Neural cell (in vitro differentiated cells): ENCODE measurements around the gene NMT1. TPM values are rescaled to one million over a fixed set of nuclear protein-coding genes. Genes with fewer than 3 reads are reported as not detected.

Experiments used
- H2AFZ ChIP-seq: fragments of 200-600, 300-800 bp; sonication (generic), shearing (Covaris generic); 2 replicates; pipeline ENCODE4 v1.6.0; 2014; ENCODE audit warnings: low read depth, mild to moderate bottlenecking, antibody characterized with exemption, low read length, moderate library complexity
- H3F3A ChIP-seq: fragments of 200-600 bp; shearing (Covaris generic); 2 replicates; pipeline ENCODE4 v1.6.1; 2016; ENCODE audit warnings: mild to moderate bottlenecking, moderate library complexity, mixed read lengths, antibody characterized with exemption, low read length; ENCODE audit not compliant: insufficient read depth, poor library complexity, severe bottlenecking
- H3K27ac ChIP-seq: fragments of 200-600, 300-800 bp; sonication (generic), shearing (Covaris generic); 2 replicates; pipeline ENCODE4 v1.5.1; 2014; ENCODE audit warnings: mild to moderate bottlenecking, low read length, moderate library complexity
- H3K27me3 ChIP-seq: fragments of 300-800, 200-600 bp; sonication (generic), shearing (Covaris generic); 2 replicates; pipeline ENCODE4 v1.6.0; 2014; ENCODE audit warnings: mild to moderate bottlenecking, low read depth, low read length, moderate library complexity; ENCODE audit not compliant: insufficient read depth
- H3K36me3 ChIP-seq: fragments of 300-800, 200-600 bp; sonication (generic), shearing (Covaris generic); 2 replicates; pipeline ENCODE4 v1.5.1; 2014; ENCODE audit warnings: mild to moderate bottlenecking, antibody characterized with exemption, low read length, moderate library complexity; ENCODE audit not compliant: insufficient read depth
- H3K4me2 ChIP-seq: fragments of 300-800, 200-600 bp; sonication (generic), shearing (Covaris generic); 2 replicates; pipeline ENCODE4 v1.6.0; 2014; ENCODE audit warnings: mild to moderate bottlenecking, low read length
- H3K4me3 ChIP-seq: fragments of 300-800, 200-600 bp; sonication (generic), shearing (Covaris generic); 2 replicates; pipeline ENCODE4 v1.5.1; 2014; ENCODE audit warnings: mild to moderate bottlenecking, low read length, moderate library complexity
- H3K79me2 ChIP-seq: fragments of 200-600 bp; shearing (Covaris generic); replicated peaks from 2 replicates; pipeline ENCODE4 v1.6.0; 2014; ENCODE audit warnings: mild to moderate bottlenecking, low read length, moderate library complexity; ENCODE audit not compliant: insufficient read depth
- H3K9ac ChIP-seq: fragments of 300-800, 200-600 bp; sonication (generic), shearing (Covaris generic); 2 replicates; pipeline ENCODE4 v1.6.1; 2016; ENCODE audit warnings: mild to moderate bottlenecking, low read length, mixed read lengths
- H3K9me2 ChIP-seq: fragments of 200-600 bp; shearing (Covaris generic); 2 replicates; pipeline ENCODE4 v1.6.1; 2016; ENCODE audit warnings: mild to moderate bottlenecking, low read length, mixed read lengths; ENCODE audit not compliant: insufficient read depth
- H3K9me3 ChIP-seq: fragments of 200-600, 300-800 bp; sonication (generic), shearing (Covaris generic); 2 replicates; pipeline ENCODE4 v1.6.1; 2016; ENCODE audit warnings: mild to moderate bottlenecking, mixed run types, low read length, moderate library complexity, mixed read lengths
- H4K20me1 ChIP-seq: fragments of 200-600 bp; shearing (Covaris generic); 2 replicates; pipeline ENCODE4 v1.6.1; 2016; ENCODE audit warnings: mild to moderate bottlenecking, mixed run types; ENCODE audit not compliant: insufficient read depth
- EP300 ChIP-seq: fragments of 450-650 bp; conservative IDR thresholded peaks from 2 replicates; pipeline ENCODE4 v1.6.1; 2014; ENCODE audit warnings: antibody characterized with exemption, mild to moderate bottlenecking, moderate library complexity; ENCODE audit not compliant: poor library complexity, severe bottlenecking
- EZH2 ChIP-seq: fragments of 200-600, 300-800 bp; shearing (Covaris generic), sonication (generic); IDR thresholded peaks from 2 replicates; pipeline ENCODE4 v1.6.1; 2014; ENCODE audit warnings: antibody characterized with exemption, low read length, borderline replicate concordance, mild to moderate bottlenecking; ENCODE audit not compliant: insufficient read depth, poor library complexity, severe bottlenecking
- MXI1 ChIP-seq: fragments of 450-650 bp; conservative IDR thresholded peaks from 2 replicates; pipeline ENCODE4 v1.6.1; 2014; ENCODE audit warnings: antibody characterized with exemption, mild to moderate bottlenecking; ENCODE audit not compliant: poor library complexity, severe bottlenecking
- POLR2AphosphoS5 ChIP-seq: IDR thresholded peaks from 2 replicates; pipeline ENCODE4 v1.6.1; 2012
- RAD21 ChIP-seq: fragments of 450-650 bp; conservative IDR thresholded peaks from 2 replicates; pipeline ENCODE4 v1.6.1; 2014; ENCODE audit warnings: antibody characterized with exemption, mild to moderate bottlenecking, moderate library complexity
- REST ChIP-seq: IDR thresholded peaks from 2 replicates; pipeline ENCODE4 v1.6.1; 2012; ENCODE audit warnings: borderline replicate concordance
- SMC3 ChIP-seq: fragments of 450-650 bp; conservative IDR thresholded peaks from 2 replicates; pipeline ENCODE4 v1.6.1; 2014; ENCODE audit warnings: antibody characterized with exemption, mild to moderate bottlenecking, moderate library complexity; ENCODE audit not compliant: poor library complexity
- TAF1 ChIP-seq: IDR thresholded peaks from 2 replicates; pipeline ENCODE4 v1.6.1; 2012; ENCODE audit warnings: low read depth
- polyA plus RNA-seq: library from polyadenylated mRNA; depleted of rRNA; stranded (reverse); fragments of >200 nt; gene quantifications from 2 replicates; pipeline ENCODE4 v1.2.3, GENCODE V29; 2014
- TF ChIP-seq, protein P1 (sequence below): fragments of 450-650 bp; IDR thresholded peaks from 2 replicates; pipeline ENCODE4 v1.5.1; 2014; ENCODE audit warnings: antibody characterized with exemption, mild to moderate bottlenecking, moderate library complexity; ENCODE audit not compliant: poor library complexity, severe bottlenecking

Gene NMT1
- polyA plus RNA-seq, 1 donor from 2014 or later = 23.4 TPM

GRCh38 chr17:45052052-45052772, 8.9 kb upstream of the NMT1 start:
- Histone ChIP-seq H3K79me2 (peaks cover 23% of the 10 kb centered on the region), H3K4me3 (peak overlapping the region; percentile 70), H3K9ac (peak overlapping the region; percentile 70), H3K36me3 (no peaks in the 10 kb centered on the region), H3K27ac (peak overlapping the region; percentile 56), H3F3A (no peaks in the 10 kb centered on the region), H3K27me3 (no peaks in the 10 kb centered on the region), H2AFZ (peak overlapping the region; percentile 35), H4K20me1 (no peaks in the 10 kb centered on the region), H3K4me2 (peak overlapping the region; percentile 55), H3K9me2 (no peaks in the 10 kb centered on the region), H3K9me3 (no peaks in the 10 kb centered on the region)
- no peak for TF ChIP-seq REST
- TF ChIP-seq TAF1 = peak; percentile 42

DNA sequence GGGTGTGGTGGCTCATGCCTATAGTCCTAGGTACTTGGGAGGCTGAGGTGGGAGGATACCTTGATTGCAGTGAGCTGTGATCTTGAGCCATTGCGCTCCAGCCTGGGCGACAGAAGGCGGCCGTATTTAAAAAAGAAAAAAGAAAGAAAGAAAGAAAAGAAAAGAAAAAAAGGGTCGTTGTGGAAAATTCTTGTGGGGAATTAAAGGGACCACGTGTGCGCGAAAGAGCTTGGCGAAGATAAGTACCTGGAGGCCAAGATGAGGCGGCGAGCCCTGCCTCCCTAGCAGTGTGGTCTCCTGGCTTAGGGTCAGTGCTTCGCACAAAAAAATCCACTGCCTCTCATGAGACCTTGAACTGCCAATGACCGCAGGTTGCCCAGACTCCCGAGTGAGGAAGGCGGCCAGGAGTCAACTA, 728 bp upstream of the NMT1 start:
- Histone ChIP-seq H3K36me3 (no peaks in the 10 kb centered on the region), H3K9ac (peak overlapping the region; percentile 72), H3K27me3 (no peaks in the 10 kb centered on the region), H3K9me2 (no peaks in the 10 kb centered on the region), H3K79me2 (peaks cover 20% of the 10 kb centered on the region), H3K9me3 (no peaks in the 10 kb centered on the region), H4K20me1 (no peaks in the 10 kb centered on the region), H3K4me3 (peak overlapping the region; percentile 74), H3K27ac (peak overlapping the region; percentile 63), H3F3A (no peaks in the 10 kb centered on the region), H2AFZ (peak overlapping the region; percentile 74), H3K4me2 (peak overlapping the region; percentile 62)
- TF ChIP-seq EZH2 (no peak), RAD21 (no peak), TAF1 (no peak), REST (no peak), POLR2AphosphoS5 (no peak), EP300 (no peak), MXI1 (no peak), SMC3 (no peak)
- TF ChIP-seq, protein P1, sequence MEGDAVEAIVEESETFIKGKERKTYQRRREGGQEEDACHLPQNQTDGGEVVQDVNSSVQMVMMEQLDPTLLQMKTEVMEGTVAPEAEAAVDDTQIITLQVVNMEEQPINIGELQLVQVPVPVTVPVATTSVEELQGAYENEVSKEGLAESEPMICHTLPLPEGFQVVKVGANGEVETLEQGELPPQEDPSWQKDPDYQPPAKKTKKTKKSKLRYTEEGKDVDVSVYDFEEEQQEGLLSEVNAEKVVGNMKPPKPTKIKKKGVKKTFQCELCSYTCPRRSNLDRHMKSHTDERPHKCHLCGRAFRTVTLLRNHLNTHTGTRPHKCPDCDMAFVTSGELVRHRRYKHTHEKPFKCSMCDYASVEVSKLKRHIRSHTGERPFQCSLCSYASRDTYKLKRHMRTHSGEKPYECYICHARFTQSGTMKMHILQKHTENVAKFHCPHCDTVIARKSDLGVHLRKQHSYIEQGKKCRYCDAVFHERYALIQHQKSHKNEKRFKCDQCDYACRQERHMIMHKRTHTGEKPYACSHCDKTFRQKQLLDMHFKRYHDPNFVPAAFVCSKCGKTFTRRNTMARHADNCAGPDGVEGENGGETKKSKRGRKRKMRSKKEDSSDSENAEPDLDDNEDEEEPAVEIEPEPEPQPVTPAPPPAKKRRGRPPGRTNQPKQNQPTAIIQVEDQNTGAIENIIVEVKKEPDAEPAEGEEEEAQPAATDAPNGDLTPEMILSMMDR = no peak
